SK-N-SH (cell line): Measurements from ENCODE around the gene ADD1. TPM values are rescaled to one million over a fixed set of nuclear protein-coding genes. Genes with fewer than 3 reads are reported as not detected.

ENCODE experiments used
- CTCF ChIA-PET: fragments of 300-600, 350-600 bp; formaldehyde crosslinking; extraction: SDS; loops from one replicate; lab custom pipeline; 2021; lab: Yijun Ruan, JAX
- POLR2A ChIA-PET: fragments of 350-600 bp; sonication (Branson Sonifier 250); formaldehyde crosslinking; extraction: SDS; loops from one replicate; lab custom pipeline; 2020; ENCODE audit warnings: antibody characterized with exemption, inconsistent platforms; lab: Yijun Ruan, JAX
- DNase-seq: peaks from one replicate; pipeline ENCODE4 v3.0.0; 2012
- H2AFZ ChIP-seq: fragments of 200-600 bp; sonication (generic); 2 replicates; pipeline ENCODE4 v1.8.1; 2016; ENCODE audit warnings: antibody characterized with exemption, mild to moderate bottlenecking, low read depth
- H3F3A ChIP-seq: fragments of 200-600 bp; sonication (generic); replicated peaks from 2 replicates; pipeline ENCODE3; 2016; ENCODE audit warnings: antibody characterized with exemption, mild to moderate bottlenecking; ENCODE audit not compliant: insufficient read depth
- H3K27ac ChIP-seq, 2 experiments: fragments of 200-500 bp in 1 of 2; fragments of 200-600 bp in 1 of 2; sonication (Bioruptor generic) in 1 of 2; sonication (generic), shearing (Covaris generic) in 1 of 2; 2 replicates each; pipeline versions ENCODE4 v1.5.1 to v1.6.1; 2014 to 2016; ENCODE audit warnings: low read depth in 2 of 2, inconsistent platforms in 1 of 2, low read length in 1 of 2, mild to moderate bottlenecking in 1 of 2, mixed read lengths in 1 of 2
- H3K27me3 ChIP-seq: fragments of 200-600 bp; sonication (generic), shearing (Covaris generic); 2 replicates; pipeline ENCODE4 v1.6.1; 2016; ENCODE audit warnings: mixed run types; ENCODE audit not compliant: insufficient read depth
- H3K36me3 ChIP-seq, 2 experiments: fragments of 200-500 bp in 1 of 2; fragments of 200-600 bp in 1 of 2; sonication (Bioruptor generic) in 1 of 2; sonication (generic) in 1 of 2; replicated peaks in 1 of 2; 2 replicates each; pipeline versions ENCODE3 to v1.5.1; 2014 to 2016; ENCODE audit warnings: low read length in 1 of 2, mild to moderate bottlenecking in 1 of 2; ENCODE audit not compliant: insufficient read depth in 2 of 2, control insufficient read depth in 1 of 2
- H3K4me1 ChIP-seq, 2 experiments: fragments of 200-500 bp in 1 of 2; fragments of 200-600 bp in 1 of 2; sonication (Bioruptor generic) in 1 of 2; sonication (generic), shearing (Covaris generic) in 1 of 2; 2 replicates each; pipeline versions ENCODE4 v1.5.1 to v1.6.1; 2014 to 2016; ENCODE audit warnings: low read depth in 1 of 2, low read length in 1 of 2, mixed run types in 1 of 2; ENCODE audit not compliant: insufficient read depth in 2 of 2, control insufficient read depth in 1 of 2
- H3K4me2 ChIP-seq: fragments of 200-600 bp; sonication (generic), shearing (Covaris generic); 2 replicates; pipeline ENCODE4 v1.6.1; 2017; ENCODE audit warnings: mixed run types
- H3K4me3 ChIP-seq, 2 experiments: fragments of 200-500 bp in 1 of 2; fragments of 200-600 bp in 1 of 2; sonication (Bioruptor generic) in 1 of 2; sonication (generic), shearing (Covaris generic) in 1 of 2; 2 replicates each; pipeline versions ENCODE4 v1.5.1 to v1.8.1; 2014 to 2016; ENCODE audit warnings: low read depth in 2 of 2, inconsistent platforms in 1 of 2, low read length in 1 of 2, mild to moderate bottlenecking in 1 of 2, mixed read lengths in 1 of 2, moderate library complexity in 1 of 2
- H3K79me2 ChIP-seq: fragments of 200-600 bp; sonication (generic); 2 replicates; pipeline ENCODE4 v1.8.1; 2017; ENCODE audit warnings: mild to moderate bottlenecking; ENCODE audit not compliant: insufficient read depth
- H3K9ac ChIP-seq: fragments of 200-600 bp; sonication (generic); 2 replicates; pipeline ENCODE4 v1.6.1; 2017; ENCODE audit warnings: mixed run types
- H3K9me2 ChIP-seq: fragments of 200-600 bp; sonication (generic); 2 replicates; pipeline ENCODE4 v1.6.1; 2017; ENCODE audit warnings: mixed run types
- H3K9me3 ChIP-seq: fragments of 200-600 bp; sonication (generic); 2 replicates; pipeline ENCODE4 v1.6.1; 2017; ENCODE audit warnings: mixed run types, mild to moderate bottlenecking, moderate library complexity
- H4K20me1 ChIP-seq: fragments of 200-600 bp; sonication (generic); 2 replicates; pipeline ENCODE4 v1.6.1; 2017; ENCODE audit warnings: mild to moderate bottlenecking, mixed run types; ENCODE audit not compliant: insufficient read depth
- ELF1 ChIP-seq: IDR thresholded peaks from 2 replicates; pipeline ENCODE4 v1.4.0; 2012
- EP300 ChIP-seq, 2 experiments: IDR thresholded peaks; 2 replicates each; pipeline versions ENCODE4 v1.4.0 to v1.6.1; 2012; ENCODE audit warnings: borderline replicate concordance in 1 of 2, low read depth in 1 of 2, low read length in 1 of 2
- FOSL2 ChIP-seq: IDR thresholded peaks from 2 replicates; pipeline ENCODE4 v1.4.0; 2012; ENCODE audit warnings: low read depth, mild to moderate bottlenecking, moderate library complexity, borderline replicate concordance
- FOXJ3 ChIP-seq: sonication (generic); formaldehyde crosslinking; IDR thresholded peaks from 2 replicates; pipeline ENCODE4 v1.5.1; 2020; ENCODE audit warnings: mild to moderate bottlenecking, missing genetic modification reagents
- GABPA ChIP-seq: IDR thresholded peaks from 2 replicates; pipeline ENCODE4 v1.4.0; 2012; ENCODE audit warnings: low read depth, mild to moderate bottlenecking
- GATA2 ChIP-seq: sonication (generic); formaldehyde crosslinking; IDR thresholded peaks from 2 replicates; pipeline ENCODE4 v1.5.0; 2020; ENCODE audit warnings: mild to moderate bottlenecking, missing genetic modification reagents
- JUND ChIP-seq: IDR thresholded peaks from 2 replicates; pipeline ENCODE4 v1.4.0; 2012
- MEF2A ChIP-seq: IDR thresholded peaks from 2 replicates; pipeline ENCODE4 v1.4.0; 2012; ENCODE audit warnings: low read depth, borderline replicate concordance
- MXI1 ChIP-seq: IDR thresholded peaks from 2 replicates; pipeline ENCODE4 v1.6.1; 2012; ENCODE audit warnings: mild to moderate bottlenecking, low read depth, low read length, improper control_type of control experiment
- NRF1 ChIP-seq: IDR thresholded peaks from 2 replicates; pipeline ENCODE4 v1.6.1; 2012; ENCODE audit warnings: low read depth, mild to moderate bottlenecking, low read length
- RAD21 ChIP-seq: IDR thresholded peaks from 2 replicates; pipeline ENCODE4 v1.6.1; 2012; ENCODE audit warnings: mild to moderate bottlenecking, low read length
- RCOR1 ChIP-seq: fragments of 150-350 bp; IDR thresholded peaks from 2 replicates; pipeline ENCODE4 v1.6.1; 2017; ENCODE audit warnings: antibody characterized with exemption, low read length
- RFX5 ChIP-seq: IDR thresholded peaks from 2 replicates; pipeline ENCODE4 v1.6.1; 2012; ENCODE audit warnings: mild to moderate bottlenecking, improper control_type of control experiment, low read length
- RXRA ChIP-seq: IDR thresholded peaks from 2 replicates; pipeline ENCODE4 v1.4.0; 2012; ENCODE audit warnings: low read depth, mild to moderate bottlenecking, borderline replicate concordance
- TCF12 ChIP-seq: IDR thresholded peaks from 2 replicates; pipeline ENCODE4 v1.4.0; 2012
- YY1 ChIP-seq: IDR thresholded peaks from 2 replicates; pipeline ENCODE4 v1.4.0; 2012; ENCODE audit warnings: low read depth, mild to moderate bottlenecking
- WGBS: methylation state at CpG from one replicate; pipeline ENCODE4 v1.1.6; 2017; ENCODE audit warnings: low lambda C conversion rate; 5-methylcytosine and 5-hydroxymethylcytosine counted together
- polyA plus RNA-seq, 3 experiments: library from polyadenylated mRNA; depleted of rRNA; stranded (reverse); fragments of >200 nt; gene quantifications; 2 replicates each; pipeline ENCODE4 v1.2.3, GENCODE V29; 2012
- TF ChIP-seq, protein P1 (sequence below): IDR thresholded peaks from 2 replicates; pipeline ENCODE4 v1.4.0; 2012; ENCODE audit warnings: low read depth, borderline replicate concordance
- TF ChIP-seq, protein P2 (sequence below): IDR thresholded peaks from 2 replicates; pipeline ENCODE4 v1.6.1; 2012; ENCODE audit warnings: mild to moderate bottlenecking, low read depth, low read length, moderate library complexity
- TF ChIP-seq, protein P3 (sequence below): fragments of 150-350 bp; IDR thresholded peaks from 2 replicates; pipeline ENCODE4 v1.6.1; 2016; ENCODE audit warnings: mild to moderate bottlenecking, low read depth, low read length

Gene ADD1
- polyA plus RNA-seq, 1 of the 3 experiments (the other 2 are of a cell fraction): 155 TPM

DNA sequence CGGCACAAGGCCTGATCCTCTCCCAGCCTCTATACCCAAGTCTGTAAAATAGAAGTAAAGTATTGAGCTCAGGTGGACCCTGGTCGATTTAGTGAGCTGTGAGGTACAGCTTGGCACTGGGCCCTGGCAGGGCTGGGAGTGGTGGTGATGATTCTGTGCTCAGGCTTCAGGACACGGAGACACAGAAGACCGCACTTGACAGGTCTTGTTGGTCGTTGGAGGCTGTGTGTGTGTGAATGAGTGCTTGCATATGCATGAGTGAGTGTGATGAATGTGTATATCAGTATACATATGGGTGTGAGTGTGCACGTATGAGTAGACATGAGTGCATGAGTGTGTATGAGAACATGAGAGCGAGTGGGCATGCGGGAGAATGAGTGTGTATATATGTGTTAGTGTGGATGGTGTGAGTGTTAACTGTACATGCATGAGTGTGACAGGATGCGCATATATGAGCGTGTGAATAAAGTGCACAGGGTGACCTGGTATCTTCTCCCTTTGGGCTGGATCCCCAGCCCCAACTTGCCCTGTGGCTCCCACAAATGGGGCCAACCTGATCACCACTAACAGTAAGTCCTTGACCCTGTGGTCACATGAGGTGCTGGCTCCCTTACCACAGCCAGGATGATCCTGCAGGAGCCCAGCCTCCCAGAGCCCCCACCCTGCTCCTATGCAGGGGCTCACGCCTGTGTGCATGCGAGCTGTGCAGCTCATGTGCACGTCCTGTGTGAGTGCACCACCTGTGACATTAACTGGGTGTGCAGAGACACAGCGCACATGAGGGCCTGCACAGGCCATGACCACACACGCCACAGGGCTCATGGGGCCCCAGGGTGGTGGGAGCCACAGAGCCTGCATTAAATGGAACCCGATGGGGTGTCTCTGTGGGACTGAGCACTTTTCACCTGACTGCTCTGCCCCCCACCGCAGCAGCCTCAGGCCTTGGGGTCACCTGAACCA, 29.9 kb upstream of the ADD1 start:
- 94% methylated on average over 15 of the region's 17 CpGs for WGBS
- Histone ChIP-seq H3F3A (peaks cover 4% of the 10 kb centered on the region), H4K20me1 (no peaks in the 10 kb centered on the region), H3K79me2 (peaks cover 11% of the 10 kb centered on the region)
- TF ChIP-seq NRF1 (no peak), MXI1 (no peak), TCF12 (no peak), RFX5 (no peak), JUND (no peak), ELF1 (no peak), FOXJ3 (no peak), RAD21 (no peak), YY1 (no peak), GATA2 (no peak), MEF2A (no peak), RCOR1 (no peak), EP300 (IDR thresholded peaks at IDR 0.05; ENCODE audit: borderline replicate concordance in 1 of 2, low read depth in 1 of 2, low read length in 1 of 2) (no peak), GABPA (no peak), FOSL2 (no peak), RXRA (no peak)
- TF ChIP-seq, protein P1, sequence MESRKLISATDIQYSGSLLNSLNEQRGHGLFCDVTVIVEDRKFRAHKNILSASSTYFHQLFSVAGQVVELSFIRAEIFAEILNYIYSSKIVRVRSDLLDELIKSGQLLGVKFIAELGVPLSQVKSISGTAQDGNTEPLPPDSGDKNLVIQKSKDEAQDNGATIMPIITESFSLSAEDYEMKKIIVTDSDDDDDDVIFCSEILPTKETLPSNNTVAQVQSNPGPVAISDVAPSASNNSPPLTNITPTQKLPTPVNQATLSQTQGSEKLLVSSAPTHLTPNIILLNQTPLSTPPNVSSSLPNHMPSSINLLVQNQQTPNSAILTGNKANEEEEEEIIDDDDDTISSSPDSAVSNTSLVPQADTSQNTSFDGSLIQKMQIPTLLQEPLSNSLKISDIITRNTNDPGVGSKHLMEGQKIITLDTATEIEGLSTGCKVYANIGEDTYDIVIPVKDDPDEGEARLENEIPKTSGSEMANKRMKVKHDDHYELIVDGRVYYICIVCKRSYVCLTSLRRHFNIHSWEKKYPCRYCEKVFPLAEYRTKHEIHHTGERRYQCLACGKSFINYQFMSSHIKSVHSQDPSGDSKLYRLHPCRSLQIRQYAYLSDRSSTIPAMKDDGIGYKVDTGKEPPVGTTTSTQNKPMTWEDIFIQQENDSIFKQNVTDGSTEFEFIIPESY: no peak
- TF ChIP-seq, protein P2, sequence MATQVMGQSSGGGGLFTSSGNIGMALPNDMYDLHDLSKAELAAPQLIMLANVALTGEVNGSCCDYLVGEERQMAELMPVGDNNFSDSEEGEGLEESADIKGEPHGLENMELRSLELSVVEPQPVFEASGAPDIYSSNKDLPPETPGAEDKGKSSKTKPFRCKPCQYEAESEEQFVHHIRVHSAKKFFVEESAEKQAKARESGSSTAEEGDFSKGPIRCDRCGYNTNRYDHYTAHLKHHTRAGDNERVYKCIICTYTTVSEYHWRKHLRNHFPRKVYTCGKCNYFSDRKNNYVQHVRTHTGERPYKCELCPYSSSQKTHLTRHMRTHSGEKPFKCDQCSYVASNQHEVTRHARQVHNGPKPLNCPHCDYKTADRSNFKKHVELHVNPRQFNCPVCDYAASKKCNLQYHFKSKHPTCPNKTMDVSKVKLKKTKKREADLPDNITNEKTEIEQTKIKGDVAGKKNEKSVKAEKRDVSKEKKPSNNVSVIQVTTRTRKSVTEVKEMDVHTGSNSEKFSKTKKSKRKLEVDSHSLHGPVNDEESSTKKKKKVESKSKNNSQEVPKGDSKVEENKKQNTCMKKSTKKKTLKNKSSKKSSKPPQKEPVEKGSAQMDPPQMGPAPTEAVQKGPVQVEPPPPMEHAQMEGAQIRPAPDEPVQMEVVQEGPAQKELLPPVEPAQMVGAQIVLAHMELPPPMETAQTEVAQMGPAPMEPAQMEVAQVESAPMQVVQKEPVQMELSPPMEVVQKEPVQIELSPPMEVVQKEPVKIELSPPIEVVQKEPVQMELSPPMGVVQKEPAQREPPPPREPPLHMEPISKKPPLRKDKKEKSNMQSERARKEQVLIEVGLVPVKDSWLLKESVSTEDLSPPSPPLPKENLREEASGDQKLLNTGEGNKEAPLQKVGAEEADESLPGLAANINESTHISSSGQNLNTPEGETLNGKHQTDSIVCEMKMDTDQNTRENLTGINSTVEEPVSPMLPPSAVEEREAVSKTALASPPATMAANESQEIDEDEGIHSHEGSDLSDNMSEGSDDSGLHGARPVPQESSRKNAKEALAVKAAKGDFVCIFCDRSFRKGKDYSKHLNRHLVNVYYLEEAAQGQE: no peak
- TF ChIP-seq, protein P3, sequence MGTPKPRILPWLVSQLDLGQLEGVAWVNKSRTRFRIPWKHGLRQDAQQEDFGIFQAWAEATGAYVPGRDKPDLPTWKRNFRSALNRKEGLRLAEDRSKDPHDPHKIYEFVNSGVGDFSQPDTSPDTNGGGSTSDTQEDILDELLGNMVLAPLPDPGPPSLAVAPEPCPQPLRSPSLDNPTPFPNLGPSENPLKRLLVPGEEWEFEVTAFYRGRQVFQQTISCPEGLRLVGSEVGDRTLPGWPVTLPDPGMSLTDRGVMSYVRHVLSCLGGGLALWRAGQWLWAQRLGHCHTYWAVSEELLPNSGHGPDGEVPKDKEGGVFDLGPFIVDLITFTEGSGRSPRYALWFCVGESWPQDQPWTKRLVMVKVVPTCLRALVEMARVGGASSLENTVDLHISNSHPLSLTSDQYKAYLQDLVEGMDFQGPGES: no peak
- TF ChIP-seq, all 33 proteins: peak for 0
- CTCF ChIA-PET: no interaction called here
- peaks cover 0 to 50% of the 10 kb centered on the region in 2 experiments; a peak in 1 of 4 replicates for H3K4me1 ChIP-seq
- peaks cover 0 to 5% of the 10 kb centered on the region in 2 experiments for H3K36me3 ChIP-seq
- no peak overlapping the region for H2AFZ ChIP-seq
- H3K9me3 ChIP-seq: peaks cover 5% of the 10 kb centered on the region; the same call in 1 of the 2 replicates
- no peak overlapping the region for H3K4me2 ChIP-seq
- peak overlapping the region in 1 of 2 experiments; percentile 81; a peak in 1 of 4 replicates for H3K27ac ChIP-seq
- no peaks in the 10 kb centered on the region for H3K27me3 ChIP-seq
- no peak overlapping the region for H3K4me3 ChIP-seq
- H3K9ac ChIP-seq: no peak overlapping the region
- no peaks in the 10 kb centered on the region for H3K9me2 ChIP-seq
- DNase-seq: no peak
- POLR2A ChIA-PET: no interaction called here
